Right lobe of liver (tissue), 4 donors: ENCODE measurements around the gene RNF13.

Source experiments
- CTCF ChIP-seq, 4 donors: fragments of 200-600 bp in 3 of 4; fragments of 450-650 bp in 1 of 4; IDR thresholded peaks; one replicate each; pipeline versions ENCODE4 v1.5.1 to v1.8.0; 2016 to 2022; ENCODE audit warnings: antibody characterized with exemption in 4 of 4, mild to moderate bottlenecking in 2 of 4
- POLR2A ChIP-seq: fragments of 450-650 bp; IDR thresholded peaks from one replicate; pipeline ENCODE4 v1.6.1; 2017; ENCODE audit warnings: antibody characterized with exemption, mild to moderate bottlenecking
- donor health status: DM: no; HTN: no; CAD: no.
- donor health status: DM: no; HTN: no; CAD: no.
- donor health status: DM: no; HTN: yes; CAD: no.

GRCh38 chr3:149826636-149827035, 13.6 kb downstream of the RNF13 start:
- no peak for TF ChIP-seq CTCF (IDR thresholded peaks at IDR 0.05)
- TF ChIP-seq POLR2A, result no peak
